ELF-1 (cell line): ENCODE results near the gene NR5A1.

Experiments
- DNase-seq: peaks from one replicate; pipeline ENCODE4 v3.0.0-alpha.2; 2016; ENCODE audit warnings: low read depth, low spot score

Gene NR5A1

DNA sequence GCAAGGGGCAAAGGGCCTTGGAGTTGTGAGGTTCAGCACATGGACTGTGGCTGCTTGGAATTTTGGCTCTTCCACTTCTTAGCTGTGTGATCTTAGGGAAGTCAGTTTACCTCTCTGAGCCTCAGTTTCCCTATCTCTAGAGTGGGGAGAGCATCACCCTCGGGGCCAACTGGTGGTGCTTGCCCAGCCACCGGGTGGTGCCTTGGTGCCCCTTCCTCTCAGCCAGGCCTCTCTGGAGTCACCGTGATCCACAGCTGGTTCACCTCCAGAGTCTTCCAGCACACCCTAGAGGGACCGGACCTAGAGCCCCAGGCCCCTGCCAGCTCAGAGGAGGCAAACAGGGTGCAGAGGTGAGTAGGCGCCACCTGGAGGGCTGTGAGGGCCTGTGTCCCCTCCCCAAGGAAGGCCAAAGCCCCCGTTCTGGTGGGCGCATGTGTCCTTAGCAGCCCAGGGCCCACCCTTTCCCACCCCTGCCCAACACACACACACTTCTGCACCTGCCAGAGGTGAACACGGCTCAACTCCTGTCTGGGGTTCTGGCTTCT lies 49.2 kb downstream of the NR5A1 start:
- no peak for DNase-seq

DNA sequence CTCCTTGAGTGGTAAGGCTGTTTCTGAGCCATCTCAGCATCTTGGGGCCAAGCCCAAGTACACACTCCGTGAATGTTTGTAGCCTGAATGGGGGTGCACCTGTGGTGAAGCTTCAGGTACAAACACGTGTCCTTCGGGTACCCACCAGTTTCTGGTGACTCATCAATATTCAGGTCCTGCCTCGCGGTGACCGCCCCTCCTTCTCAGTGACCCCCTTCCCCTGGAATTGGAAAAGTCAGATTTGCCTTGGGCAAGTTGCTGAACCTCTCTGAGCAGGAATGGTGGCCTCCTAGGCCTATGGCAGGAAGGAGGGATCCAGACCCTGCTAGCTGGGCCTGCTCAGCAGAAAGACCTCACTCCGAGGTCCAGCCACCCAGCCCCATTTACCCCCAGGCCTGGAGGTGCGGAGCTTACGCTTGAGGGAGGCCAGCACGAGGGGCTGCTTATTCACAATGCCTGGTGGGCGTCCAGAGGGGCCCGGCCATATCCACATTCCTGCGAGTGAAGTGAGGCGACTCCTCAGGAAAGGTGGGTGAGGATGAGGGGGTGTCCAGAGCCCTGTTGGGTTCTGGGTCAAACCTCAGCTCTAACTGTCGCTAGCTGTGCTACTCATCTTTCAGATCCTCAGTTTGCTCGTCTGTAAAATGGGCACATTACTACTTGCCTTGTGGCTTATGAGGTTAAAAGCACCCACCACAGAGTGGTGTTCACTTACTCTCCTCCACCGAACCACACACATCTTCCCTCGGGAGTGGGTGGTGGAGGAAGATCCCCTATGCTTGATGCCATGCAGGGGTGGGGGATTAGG lies 49.9 kb downstream of the NR5A1 start:
- DNase-seq: no peak

DNA sequence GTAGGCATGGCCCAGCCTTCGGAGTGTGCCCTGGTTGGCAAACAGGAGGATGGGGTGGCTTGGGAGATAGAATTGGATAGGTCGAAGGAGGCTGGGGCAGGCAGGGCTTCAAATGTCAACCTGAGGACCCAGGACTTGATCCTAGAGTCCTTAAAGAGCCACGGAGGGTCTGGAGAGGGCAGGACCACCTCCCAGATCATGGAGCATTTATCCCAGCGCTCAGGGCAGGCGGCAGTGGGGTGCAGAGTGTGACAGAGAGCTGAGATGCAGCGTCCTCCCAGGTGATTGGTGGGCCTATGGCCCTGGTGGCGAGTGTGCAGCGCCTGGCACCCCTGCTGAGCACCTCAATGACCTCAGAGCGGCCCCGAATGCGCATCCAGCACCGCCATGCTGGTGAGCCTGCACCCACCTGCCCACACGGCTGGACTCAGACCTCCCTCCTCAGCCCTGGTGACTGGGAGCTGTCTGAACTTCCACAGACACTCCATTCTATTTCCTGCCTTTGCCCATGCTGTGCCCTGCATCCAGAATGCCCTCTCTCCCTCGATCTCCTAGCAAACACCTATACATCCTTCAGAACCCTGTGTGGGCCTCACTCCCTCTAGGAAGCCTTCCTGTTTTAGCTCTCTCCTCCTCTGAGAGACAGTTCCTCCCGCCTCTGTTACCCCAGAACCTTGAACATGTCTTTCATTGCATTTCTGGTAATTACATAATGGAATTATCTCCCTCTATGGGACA lies 50.7 kb downstream of the NR5A1 start:
- DNase-seq: no peak

DNA sequence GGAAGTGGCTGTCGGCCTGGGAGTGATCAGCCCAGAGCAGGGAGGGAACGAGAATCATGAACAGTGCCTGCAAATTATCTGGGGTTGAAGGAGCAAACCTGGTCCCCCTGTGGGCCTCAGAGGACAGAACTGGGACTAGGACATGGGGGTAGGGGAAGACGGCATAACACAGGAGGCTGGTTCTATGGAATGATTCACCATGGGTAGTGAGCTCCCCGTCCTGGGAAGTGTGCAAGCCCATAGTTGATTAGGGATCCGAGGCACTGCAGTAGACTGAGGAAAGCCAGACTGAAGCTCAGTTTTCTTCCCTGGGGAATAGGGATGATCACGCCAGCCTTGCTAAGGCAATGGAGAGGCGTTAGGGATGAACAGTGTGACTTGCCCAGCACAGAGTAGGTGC lies 51.4 kb downstream of the NR5A1 start:
- DNase-seq: no peak

DNA sequence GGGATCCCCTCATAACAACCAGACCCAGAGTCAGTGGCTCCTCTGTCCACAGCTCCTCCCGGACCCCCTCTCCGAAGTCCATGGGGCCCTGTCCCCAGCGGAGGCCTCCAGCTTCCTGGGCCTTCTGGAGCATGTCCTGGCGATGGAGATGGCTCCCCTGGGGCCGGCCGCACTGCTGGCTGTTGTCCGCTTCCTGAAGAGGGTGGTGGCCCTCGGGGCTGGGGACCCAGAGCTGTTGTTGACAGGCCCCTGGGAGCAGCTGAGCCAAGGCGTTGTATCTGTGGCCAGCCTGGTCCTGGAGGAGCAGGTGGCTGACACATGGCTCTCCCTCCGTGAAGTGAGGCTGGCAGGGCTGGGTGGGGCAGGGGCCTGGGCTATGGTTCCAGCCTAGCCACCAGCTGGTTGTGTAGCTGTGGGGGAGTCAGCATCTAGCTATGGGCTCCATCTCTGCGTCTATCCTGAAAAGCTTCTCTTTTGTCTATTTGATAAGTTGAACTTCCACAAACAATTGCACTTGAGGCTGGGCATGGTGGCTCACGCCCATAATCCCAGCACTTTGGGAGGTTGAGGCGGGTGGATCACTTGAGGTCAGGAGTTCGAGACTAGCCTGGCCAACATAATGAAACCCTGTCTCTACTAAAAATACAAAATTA lies 52.3 kb downstream of the NR5A1 start:
- no peak for DNase-seq

DNA sequence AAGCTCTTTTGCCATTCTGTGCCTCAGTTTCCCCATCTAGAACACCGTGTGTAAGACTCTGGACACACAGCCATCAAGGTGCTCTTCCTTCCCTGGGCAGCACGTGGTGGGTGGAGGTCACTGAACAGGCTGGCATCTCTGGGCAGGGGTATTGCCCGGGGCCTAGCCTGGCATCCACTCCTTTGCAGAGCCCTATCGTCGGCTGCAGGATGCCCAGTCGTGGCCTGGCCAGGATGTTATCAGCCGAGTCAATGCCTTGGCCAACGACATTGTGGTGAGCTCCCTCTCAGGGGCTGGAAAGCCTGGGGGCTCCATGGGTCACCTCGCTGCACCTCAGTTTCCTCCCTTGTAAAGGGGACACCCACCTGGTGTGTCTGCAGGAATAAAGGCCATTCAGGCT lies 52.9 kb downstream of the NR5A1 start:
- no peak for DNase-seq

DNA sequence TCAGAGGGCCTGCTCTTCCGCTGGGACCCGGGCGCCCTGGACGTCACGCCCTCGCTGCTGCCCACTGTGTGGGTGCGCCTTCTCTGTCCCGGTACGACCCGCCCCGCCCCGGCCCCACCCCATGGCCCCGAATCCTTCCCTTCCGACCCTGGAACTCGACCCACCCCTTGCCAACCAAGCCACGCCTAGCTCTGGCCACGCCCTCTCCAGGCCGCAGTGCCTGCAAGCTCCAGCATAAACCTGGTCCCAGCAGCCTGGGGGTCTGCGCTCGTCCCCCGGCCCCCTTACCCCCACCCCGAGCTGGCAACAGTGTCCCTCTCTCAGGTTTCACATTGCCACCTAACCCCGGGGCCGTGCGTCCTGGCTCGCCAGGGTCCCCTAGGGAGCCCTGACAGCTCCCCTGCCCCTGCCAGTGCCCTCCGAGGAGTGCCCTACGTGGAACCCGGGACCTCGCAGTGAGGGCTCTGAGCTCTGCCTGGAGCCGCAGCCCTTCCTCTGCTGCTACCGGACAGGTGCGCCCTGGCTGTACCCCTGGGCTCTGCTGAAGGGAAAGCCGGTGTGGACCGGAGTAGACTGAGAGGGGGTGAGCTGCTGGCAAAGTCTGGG lies 53.5 kb downstream of the NR5A1 start:
- DNase-seq: peak; percentile 30

DNA sequence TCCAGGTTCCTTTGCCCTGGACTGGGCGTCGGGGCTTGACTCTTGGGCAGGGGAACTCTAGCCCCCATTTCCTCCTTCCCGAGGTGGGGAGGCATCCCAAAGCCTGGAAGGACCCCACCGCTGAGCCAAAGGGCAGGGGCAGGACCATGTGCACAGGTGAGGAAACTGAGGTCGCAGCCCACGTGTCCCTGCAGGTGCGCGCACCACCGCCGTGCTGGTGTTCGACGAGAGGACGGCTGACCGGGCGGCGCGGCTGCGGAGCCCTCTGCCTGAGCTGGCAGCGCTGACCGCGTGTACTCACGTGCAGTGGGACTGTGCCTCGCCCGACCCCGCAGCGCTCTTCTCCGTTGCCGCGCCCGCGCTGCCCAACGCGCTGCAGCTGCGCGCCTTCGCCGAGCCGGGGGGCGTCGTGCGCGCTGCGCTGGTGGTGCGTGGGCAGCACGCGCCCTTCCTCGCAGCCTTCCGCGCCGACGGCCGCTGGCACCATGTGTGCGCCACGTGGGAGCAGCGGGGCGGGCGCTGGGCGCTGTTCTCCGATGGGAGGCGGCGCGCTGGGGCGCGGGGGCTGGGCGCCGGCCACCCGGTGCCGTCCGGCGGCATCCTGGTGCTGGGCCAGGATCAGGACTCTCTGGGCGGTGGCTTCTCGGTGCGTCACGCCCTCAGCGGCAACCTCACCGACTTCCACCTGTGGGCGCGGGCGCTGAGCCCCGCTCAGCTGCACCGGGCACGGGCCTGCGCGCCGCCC lies 54.2 kb downstream of the NR5A1 start:
- peak; percentile 27 for DNase-seq

DNA sequence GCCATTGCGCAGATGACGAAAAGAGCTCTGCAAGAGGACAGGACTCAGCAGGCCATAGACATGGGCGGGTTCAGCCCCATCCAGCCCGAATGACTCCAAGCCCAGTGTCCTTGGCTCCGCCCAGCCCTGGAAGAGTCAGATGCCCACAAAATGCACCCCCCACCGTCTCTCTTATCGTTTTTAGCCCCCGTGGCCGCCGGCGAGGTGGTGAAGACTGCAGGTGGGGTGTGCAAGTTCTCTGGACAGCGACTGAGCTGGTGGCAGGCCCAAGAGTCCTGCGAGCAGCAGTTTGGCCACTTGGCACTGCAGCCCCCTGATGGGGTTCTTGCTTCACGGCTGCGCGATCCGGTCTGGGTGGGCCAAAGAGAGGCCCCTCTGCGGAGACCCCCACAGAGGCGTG lies 54.9 kb downstream of the NR5A1 start:
- no peak for DNase-seq

DNA sequence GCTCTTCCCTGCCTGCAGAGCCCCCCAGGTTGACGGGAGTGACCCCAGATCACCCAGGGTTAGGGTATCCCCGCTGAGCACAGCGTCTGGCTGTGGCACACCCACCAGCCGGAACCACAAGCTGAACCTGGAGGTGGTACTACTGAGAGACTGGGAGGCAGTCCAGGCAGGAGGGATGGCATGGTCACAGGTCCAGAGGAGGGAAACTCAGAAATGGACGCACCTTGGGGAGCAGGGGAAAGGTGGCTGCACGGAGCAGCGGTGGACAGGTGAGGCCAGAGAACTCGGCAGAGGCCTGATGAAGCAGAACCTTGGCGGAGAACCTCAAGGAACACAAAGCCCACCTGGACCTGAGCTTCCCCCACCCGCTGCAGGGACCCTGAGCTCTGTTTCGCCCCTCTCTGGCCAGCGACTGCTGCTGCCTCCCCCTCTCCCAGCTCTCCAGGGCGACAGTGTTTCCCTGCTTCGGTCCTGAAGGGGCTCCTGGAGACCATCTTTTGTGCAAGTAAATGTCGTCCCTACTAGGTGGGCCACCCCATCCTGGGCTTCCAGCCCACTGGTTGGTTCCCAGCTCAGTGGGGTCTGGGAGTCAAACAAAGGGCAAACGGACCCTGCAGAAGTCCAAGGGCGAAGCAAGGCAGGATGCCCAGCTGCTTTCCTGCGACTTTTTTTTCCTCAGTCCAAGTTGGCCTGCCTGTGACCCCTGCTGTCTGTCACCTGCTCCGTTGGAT lies 56.1 kb downstream of the NR5A1 start:
- DNase-seq: no peak

DNA sequence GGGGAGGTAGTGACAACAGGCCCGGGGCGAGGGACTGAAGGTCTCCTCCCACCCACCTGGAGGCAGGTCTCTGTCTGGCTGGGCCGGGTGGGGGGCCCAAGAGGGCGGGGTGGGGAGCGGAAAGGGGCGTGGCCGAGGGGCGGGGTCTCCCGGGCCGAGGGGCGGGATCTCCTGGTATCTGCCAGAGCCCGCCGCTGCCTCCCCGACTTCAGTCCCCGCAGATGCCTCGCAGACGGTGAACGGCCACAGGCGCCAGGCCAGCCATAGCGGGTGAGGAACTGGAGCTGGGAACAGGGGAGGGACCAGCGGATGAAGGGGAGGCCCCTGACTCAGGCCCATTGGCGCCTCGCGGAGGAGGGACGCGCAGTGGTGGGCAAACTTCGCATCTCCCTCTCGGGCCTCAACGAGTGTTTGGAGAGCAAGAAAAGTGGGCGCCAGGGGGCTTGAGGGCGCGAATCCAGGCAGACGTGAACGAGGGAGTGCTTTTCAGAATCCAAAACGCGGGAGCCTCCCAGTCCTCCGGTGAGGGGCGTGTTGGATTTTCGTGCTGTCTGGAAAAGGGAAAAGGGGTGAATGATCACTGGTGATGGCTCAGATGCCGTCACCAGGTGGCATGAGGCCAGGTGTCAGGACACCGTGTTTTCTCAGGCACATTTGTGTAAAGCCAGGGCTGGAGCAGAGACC lies 56.8 kb downstream of the NR5A1 start, which contains the start of gene ADGRD2:
Gene ADGRD2, plus strand, starts transcription at position 211 of the 684 bp plus-strand sequence. CDS start 1,216 bp downstream, outside the sequence.
- DNase-seq: peak; percentile 75

DNA sequence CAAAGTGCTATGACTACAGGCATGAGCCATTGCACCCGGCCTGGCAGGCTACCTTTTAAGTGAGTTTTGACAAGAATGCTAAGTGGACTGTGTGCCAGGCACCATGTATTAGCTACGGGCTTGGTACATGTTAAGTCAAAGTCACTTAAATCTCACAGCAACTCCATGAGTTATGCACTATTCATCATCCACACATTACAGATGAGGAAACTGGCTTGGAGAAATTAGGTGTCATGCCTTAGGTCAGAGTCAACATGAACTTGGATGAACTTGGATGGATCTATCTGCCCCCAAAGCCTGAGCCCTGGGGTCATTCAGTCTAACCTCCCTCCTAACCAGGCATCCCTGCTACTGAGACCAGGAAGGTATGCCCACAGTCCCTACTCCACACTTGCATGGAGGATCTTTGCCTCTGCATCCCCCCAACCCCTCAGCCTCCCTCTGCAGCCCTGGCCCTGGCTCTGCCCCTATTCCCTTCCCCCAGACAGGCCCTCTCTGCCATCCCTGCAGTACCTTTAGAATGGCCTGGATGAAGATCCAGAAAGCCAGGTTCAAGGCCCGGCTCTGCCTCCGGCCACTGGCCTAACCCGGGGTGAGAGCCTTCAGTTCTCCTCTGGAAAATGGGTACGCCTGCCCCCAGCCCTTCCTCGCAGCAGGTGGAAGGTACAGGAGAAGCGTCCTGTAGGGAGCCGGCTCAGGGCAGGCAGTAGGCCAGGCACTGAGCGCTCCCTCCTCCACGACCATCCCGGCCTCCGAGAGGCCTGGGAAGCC lies 57.6 kb downstream of the NR5A1 start:
- DNase-seq: no peak

DNA sequence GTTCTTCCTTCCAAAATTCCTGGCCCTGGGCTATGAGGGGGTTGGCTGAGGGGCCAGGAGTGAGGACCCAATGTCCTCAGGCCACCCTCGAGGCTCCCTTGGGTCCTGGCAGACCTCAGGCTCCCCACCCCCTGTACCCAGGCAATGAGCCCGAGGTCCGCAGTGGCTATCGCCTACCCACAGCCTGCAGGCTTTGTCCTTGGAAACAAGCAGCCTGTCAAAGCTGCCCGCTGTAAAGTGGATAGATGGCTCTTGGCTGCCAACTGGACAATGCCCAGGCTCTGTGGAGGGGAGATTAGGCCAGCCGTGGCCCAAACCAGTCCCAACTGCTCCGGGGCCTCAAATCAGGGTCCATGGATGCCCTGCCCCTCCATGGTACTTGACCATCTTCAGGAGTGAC lies 59.2 kb downstream of the NR5A1 start:
- no peak for DNase-seq

DNA sequence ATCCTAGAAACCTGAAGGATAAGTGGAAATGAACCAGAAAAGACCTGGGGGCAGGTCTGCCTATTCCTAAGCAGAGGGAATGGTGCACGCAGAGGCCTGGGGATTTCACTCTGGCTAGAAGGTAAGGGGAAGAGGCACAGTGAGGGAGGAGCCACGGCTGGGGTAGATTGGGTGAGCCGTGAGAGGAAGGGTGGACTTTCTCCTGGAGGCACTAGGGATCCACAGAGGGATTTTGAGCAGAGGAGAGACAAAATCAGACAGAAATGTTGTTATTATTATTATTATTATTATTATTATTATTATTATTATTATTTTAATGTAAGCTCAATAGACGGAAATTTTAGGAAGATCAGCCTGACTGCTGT lies 59.9 kb downstream of the NR5A1 start:
- DNase-seq: no peak

DNA sequence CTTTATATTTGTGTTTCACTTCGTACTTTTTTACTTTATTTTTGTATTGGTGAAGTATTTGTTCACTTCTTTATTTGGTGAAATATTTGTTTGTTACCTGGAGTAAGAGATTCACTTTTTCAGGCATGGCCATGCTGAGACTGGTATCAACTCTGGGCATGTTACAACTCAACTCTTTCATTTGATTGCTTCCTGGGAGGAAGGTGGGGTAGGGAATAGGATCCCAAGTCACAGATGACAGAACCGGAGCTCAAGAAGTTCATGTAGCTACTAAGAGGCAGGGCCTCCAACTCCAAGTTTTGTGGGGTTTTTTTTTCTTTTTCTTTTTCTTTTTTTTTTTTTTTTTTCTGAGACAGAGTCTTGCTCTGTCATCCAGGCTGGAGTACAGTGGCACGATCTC lies 63.0 kb downstream of the NR5A1 start:
- DNase-seq: no peak

DNA sequence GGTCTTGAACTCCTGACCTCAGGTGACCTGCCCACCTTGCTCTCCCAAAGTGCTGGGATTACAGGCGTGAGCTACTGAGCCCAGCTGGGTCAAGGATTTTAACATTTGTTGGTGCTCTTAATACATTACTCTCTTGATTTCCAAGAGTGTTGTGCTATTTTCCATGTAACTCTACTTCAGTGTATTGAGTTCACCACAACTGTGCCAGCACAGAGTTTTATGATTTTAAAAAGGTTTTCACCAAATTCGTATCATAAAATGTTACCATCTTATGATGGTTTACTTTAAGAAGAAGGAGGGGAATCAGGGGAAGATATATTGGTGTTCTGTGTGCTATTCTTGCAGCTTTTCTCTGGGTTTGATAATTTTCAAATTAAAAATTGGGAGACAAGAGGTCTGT lies 63.6 kb downstream of the NR5A1 start:
- no peak for DNase-seq

DNA sequence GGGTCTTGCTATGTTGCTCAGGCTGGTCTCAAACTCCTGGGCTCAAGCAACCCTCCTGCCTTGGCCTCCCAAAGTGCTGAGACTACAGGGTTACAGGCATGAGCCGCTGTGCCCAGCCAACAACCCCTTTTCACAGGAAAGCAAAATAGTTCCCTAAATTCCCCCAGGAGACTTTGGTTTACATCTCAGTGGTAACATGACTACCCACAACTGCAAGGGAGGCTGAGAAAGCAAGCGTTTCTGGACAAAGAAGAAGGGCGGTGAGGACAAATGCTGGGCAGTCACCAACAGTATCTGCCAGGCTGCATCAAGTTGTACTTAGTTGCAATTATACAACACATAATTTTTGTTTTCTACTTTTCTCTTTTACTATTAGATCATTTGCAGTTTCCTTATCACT lies 64.4 kb downstream of the NR5A1 start:
- no peak for DNase-seq

DNA sequence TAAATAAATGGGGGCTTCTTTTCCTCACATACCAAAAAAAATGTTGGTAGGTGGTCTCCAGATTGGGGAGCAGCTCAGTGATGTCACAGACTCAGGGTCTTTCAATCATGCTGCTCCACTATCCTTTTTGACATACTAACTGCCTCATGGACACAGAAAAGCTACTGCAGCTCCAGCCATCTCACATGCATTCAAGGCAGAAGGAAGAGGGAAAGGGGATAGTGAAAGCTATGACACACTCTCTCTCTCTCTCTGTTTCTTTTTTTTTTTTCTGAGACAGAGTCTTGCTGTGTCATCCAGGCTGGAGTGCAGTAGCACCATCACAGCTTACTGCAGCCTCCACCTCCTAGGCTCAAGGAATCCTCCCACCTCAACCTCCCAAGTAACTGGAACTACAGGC lies 64.8 kb downstream of the NR5A1 start:
- no peak for DNase-seq

DNA sequence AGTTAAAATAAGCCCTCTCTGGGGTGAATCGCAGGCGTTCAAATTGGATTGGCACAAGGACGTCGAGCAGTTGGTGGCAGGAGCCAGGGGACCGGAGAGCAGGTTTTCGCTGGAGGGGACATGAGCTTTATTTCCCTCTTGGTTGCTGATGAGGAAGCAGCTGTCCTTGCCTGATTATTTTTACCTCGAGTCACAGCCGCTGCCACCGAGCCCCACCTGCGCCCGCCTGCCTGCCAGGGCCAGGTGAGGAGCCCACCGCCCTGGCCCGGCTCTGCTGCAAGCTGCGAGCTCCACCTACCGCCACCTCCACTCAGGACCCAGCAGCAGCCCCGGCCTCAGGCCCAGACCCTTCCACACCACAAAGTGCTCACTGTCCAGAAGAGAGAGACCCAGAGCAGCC lies 65.9 kb downstream of the NR5A1 start:
- DNase-seq: no peak
